T-helper 2 cell treated with Interferon-gamma antibody and Interleukin-4, amounts not matched to agents 5 μg/mL and 100 μg/mL, for 36 hours (primary cell): ENCODE data around the gene CCNB2.
A peak's percentile ranks its signal among the peaks of the same experiment; 100 is the strongest.

ENCODE experiments used
- DNase-seq: peaks from one replicate; pipeline ENCODE4 v3.0.0; 2021; ENCODE audit warnings: low spot score
- H3K27ac Mint-ChIP-seq: one replicate; pipeline ENCODE4 v1.8.0; 2021; ENCODE audit warnings: mild to moderate bottlenecking, mixed read lengths
- H3K27me3 Mint-ChIP-seq: one replicate; pipeline ENCODE4 v1.8.0; 2021; ENCODE audit warnings: low read depth, mixed read lengths
- H3K36me3 Mint-ChIP-seq: one replicate; pipeline ENCODE4 v1.8.0; 2021; ENCODE audit warnings: low read depth, mixed read lengths
- H3K4me1 Mint-ChIP-seq: one replicate; pipeline ENCODE4 v1.8.0; 2021; ENCODE audit warnings: low read depth, mixed read lengths
- H3K4me3 Mint-ChIP-seq: one replicate; pipeline ENCODE4 v1.8.0; 2022; ENCODE audit warnings: mild to moderate bottlenecking, moderate library complexity, mixed read lengths
- H3K9me3 Mint-ChIP-seq: one replicate; pipeline ENCODE4 v1.8.0; 2021; ENCODE audit warnings: mixed read lengths

The CCNB2 gene

DNA sequence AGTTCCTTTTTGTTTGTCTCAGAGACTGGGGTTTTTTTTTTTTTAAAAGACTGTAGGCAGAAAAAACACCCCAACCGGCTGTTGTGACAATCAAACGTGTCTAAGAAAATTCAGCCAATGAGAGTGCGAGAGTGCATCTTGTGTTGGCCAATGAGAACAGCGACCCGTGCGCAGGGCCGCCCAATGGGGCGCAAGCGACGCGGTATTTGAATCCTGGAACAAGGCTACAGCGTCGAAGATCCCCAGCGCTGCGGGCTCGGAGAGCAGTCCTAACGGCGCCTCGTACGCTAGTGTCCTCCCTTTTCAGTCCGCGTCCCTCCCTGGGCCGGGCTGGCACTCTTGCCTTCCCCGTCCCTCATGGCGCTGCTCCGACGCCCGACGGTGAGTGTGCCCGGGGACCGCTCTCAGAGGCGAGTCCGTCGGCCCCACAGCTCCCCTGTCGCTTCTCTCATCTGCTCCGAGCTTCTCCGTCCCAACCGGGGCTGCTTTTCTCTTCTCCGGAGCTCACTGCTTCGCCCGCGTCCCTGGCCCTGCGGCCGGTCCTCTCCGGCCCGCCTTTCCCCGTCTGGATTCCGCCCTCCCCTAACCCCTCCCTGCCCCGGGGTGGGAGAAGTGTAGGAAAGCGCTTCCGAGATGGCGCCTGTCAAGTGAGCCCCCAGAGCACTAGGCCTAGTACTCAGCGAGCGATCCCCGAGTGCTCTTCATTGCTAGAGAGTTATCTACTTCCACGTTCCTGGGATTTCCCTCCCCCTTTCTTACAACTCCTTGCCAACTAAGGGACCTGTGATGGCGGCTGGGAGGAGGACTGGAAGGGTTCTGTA, at the start of gene CCNB2:
Gene CCNB2, plus strand, starts transcription at position 235 of the 821 bp plus-strand sequence. Its CDS starts 123 bp downstream, at position 358.
- H3K4me3 Mint-ChIP-seq = peak within 1 kb of the TSS; percentile 92
- H3K4me1 Mint-ChIP-seq = peaks cover 31% of the 10 kb centered on the region
- H3K9me3 Mint-ChIP-seq = no peaks in the 10 kb centered on the region
- peak; percentile 85 for DNase-seq
- peak within 1 kb of the TSS; percentile 100 for H3K27ac Mint-ChIP-seq
- no peaks in the 10 kb centered on the region for H3K27me3 Mint-ChIP-seq
- H3K36me3 Mint-ChIP-seq = peaks cover 39% of the 10 kb centered on the region

DNA sequence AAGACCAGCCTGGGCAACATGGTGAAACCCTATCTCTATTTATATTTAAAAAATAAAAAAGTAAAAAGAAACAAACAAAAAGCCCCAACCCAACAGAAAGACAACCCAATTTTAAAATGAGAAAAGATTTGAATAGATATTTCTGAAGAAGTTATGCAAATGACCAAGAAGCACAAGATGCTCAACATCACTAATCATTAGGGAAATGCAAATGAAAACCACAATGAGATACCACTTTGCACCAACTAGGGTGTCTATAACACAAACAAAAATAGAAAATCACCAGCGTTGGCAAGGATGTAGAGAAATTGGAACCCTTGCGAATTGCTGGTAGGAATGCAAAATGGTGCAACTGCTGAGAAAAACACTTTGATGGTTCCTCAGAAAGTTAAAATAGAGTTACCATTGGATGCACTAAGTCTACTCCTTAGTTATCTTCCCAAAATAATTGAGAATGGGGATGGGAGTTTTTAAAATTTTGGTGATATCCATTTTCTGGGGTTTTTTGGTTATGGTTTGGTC, 45.8 kb upstream of the CCNB2 start:
- H3K4me3 Mint-ChIP-seq = no peak overlapping the region

DNA sequence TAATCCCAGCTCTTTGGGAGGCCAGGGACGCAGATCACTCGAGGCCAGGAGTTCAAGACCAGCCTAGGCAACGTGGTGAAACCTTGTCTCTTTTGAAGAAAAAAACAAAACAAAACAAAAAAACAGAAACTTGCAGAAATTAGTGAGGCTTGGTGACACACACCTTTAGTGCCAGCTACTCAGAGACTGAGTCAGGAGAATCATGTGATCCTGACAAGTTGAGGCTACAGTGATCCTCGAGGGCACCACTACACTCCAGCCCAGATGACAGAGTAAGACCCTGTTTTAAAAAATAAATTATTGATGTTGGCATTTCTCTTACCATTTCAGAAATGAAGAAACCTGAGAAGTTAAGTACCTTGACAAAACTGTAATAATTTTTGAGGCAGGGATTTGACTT, 44.6 kb upstream of the CCNB2 start:
- Mint-ChIP-seq H3K27me3 (no peaks in the 10 kb centered on the region), H3K9me3 (no peaks in the 10 kb centered on the region), H3K4me3 (no peak overlapping the region), H3K36me3 (peaks cover 50% of the 10 kb centered on the region), H3K27ac (no peak overlapping the region), H3K4me1 (peaks cover 9% of the 10 kb centered on the region)
- no peak for DNase-seq

More for the DNA sequence above, 45.8 kb upstream of the CCNB2 start:
- Mint-ChIP-seq H3K27me3 (no peaks in the 10 kb centered on the region), H3K4me1 (peaks cover 11% of the 10 kb centered on the region), H3K27ac (no peak overlapping the region), H3K36me3 (peaks cover 47% of the 10 kb centered on the region), H3K9me3 (no peaks in the 10 kb centered on the region)
- no peak for DNase-seq

DNA sequence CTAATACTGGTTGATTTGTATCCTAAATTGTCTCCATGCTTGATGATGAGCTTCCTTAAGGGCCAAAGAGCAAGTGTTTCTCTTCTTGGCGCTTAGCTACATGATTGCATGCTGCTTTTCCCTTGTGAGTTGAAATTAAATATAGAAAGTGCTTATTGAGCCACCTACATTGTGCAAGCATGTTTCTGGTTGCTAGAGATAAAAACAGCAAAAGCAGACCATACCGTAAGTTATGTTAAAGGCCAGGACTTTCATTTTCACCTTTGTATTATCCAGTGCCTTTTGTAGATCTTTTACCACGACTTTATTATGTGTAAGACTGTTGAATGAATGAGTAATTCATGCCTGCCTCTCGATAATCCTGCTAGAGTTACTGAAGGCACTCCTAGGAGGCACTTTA, 41.9 kb upstream of the CCNB2 start:
- DNase-seq = no peak
- no peaks in the 10 kb centered on the region for H3K27me3 Mint-ChIP-seq
- peaks cover 6% of the 10 kb centered on the region for H3K4me1 Mint-ChIP-seq
- peaks cover 59% of the 10 kb centered on the region for H3K36me3 Mint-ChIP-seq
- H3K4me3 Mint-ChIP-seq = no peak overlapping the region
- no peaks in the 10 kb centered on the region for H3K9me3 Mint-ChIP-seq
- H3K27ac Mint-ChIP-seq = peak overlapping the region; percentile 22

DNA sequence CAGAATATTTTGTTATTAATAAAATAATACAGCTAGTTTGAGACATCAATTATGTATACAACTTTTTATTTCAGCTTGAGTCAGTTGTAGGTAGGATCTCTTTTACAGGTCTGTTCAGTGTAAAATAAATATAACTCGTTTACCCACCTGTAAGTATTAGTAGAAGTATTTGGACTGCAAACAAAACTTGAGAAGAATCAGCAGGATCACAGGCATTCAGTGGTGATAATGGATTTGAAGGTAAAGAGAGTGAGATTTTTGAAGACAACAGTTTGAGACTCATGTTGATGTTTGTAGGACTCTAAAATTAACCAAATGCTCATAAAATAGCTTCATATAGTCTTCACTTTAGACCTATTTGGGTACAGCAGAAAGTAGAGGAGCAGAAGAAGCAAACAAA, 35.5 kb upstream of the CCNB2 start:
- no peak for DNase-seq
- Mint-ChIP-seq H3K4me1 (peaks cover 7% of the 10 kb centered on the region), H3K36me3 (peaks cover 67% of the 10 kb centered on the region), H3K27me3 (no peaks in the 10 kb centered on the region), H3K4me3 (no peak overlapping the region), H3K9me3 (peaks cover 9% of the 10 kb centered on the region), H3K27ac (no peak overlapping the region)

DNA sequence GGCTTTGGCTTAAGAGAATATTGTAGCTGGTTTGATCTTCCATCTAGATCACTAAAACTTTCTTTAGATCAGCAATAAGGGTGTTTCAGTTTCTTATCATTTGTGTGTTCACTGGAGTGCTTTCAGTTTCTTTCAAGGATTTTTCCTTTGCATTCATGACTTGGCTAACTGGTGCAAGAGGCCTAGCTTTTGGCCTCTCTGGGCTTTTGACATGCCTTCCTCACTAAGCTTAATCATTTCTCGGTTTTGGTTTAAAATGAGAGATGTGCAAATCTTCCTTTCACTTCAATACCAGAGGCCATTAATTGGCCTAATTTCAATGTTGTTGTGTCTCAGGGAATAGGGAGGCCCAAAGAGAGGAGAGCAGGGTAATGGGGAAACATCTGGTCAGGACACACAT, 30.3 kb upstream of the CCNB2 start:
- Mint-ChIP-seq H3K4me3 (peak overlapping the region; percentile 20), H3K4me1 (peaks cover 16% of the 10 kb centered on the region), H3K9me3 (peaks cover 9% of the 10 kb centered on the region), H3K27ac (peak overlapping the region; percentile 72), H3K27me3 (no peaks in the 10 kb centered on the region), H3K36me3 (peaks cover 61% of the 10 kb centered on the region)
- peak; percentile 25 for DNase-seq

DNA sequence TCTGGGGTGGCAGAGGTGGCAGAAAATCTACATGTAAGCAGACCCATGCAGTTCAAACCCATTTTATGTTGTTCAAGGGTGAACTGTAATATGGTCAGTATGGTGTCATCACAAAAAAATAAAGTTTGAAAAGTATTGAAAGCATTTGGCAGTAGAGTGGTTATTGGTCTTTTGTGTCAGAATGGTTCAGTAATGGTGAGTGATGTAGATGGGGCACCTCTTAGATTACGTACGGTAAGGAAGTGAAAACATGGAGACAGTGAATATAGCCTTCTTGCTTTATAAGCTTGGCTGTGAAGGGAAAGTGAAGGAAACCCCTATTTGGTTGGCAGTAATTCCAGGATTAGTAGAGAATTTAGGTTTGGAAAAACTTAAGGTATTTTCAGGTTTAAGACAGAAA, 17.2 kb upstream of the CCNB2 start:
- Mint-ChIP-seq H3K4me3 (no peak overlapping the region), H3K27ac (no peak overlapping the region), H3K27me3 (no peaks in the 10 kb centered on the region), H3K36me3 (peaks cover 35% of the 10 kb centered on the region), H3K4me1 (no peaks in the 10 kb centered on the region), H3K9me3 (no peaks in the 10 kb centered on the region)
- no peak for DNase-seq

DNA sequence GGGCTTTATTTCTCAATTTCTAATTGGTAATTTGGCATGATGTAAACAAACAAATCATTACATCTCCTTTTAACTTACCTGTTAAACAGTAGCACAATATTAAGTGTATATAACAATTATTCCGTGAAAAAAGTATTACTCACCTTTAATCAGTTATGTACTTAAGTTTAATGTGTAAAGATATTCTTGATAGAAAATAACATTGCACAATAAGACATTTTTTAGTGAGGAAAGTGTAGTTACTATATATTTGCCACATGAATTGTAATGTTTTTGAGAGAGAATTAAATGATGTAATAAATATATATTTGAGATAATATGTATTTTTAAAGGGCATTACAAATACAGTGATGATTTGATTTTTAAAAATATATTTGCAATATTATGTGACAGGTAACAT, 10.9 kb upstream of the CCNB2 start:
- Mint-ChIP-seq H3K27ac (no peak overlapping the region), H3K9me3 (no peaks in the 10 kb centered on the region), H3K4me1 (peaks cover 3% of the 10 kb centered on the region), H3K27me3 (no peaks in the 10 kb centered on the region), H3K4me3 (no peak overlapping the region), H3K36me3 (peaks cover 39% of the 10 kb centered on the region)
- DNase-seq = no peak

DNA sequence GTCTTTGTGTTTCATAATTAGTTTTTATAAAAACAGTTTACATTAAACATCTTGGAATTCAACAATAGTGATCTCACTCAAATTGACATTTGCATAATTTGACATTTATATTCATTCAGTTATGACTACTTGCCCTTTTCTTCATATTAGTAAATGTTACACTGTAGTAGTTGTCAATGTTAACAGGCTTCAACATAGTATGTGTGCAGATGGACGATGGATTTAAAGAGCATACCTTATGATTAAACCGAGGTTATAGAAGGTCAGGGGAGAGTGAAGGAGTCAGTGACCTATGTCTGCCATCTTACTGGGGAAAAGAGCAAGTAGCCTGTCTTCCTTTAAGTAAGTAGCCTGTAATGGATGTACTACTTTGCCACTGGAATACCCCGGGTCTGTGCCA, 8.5 kb upstream of the CCNB2 start:
- H3K27ac Mint-ChIP-seq = no peak overlapping the region
- DNase-seq = no peak
- peaks cover 40% of the 10 kb centered on the region for H3K36me3 Mint-ChIP-seq
- no peaks in the 10 kb centered on the region for H3K9me3 Mint-ChIP-seq
- H3K4me3 Mint-ChIP-seq = no peak overlapping the region
- peaks cover 10% of the 10 kb centered on the region for H3K4me1 Mint-ChIP-seq
- H3K27me3 Mint-ChIP-seq = no peaks in the 10 kb centered on the region

DNA sequence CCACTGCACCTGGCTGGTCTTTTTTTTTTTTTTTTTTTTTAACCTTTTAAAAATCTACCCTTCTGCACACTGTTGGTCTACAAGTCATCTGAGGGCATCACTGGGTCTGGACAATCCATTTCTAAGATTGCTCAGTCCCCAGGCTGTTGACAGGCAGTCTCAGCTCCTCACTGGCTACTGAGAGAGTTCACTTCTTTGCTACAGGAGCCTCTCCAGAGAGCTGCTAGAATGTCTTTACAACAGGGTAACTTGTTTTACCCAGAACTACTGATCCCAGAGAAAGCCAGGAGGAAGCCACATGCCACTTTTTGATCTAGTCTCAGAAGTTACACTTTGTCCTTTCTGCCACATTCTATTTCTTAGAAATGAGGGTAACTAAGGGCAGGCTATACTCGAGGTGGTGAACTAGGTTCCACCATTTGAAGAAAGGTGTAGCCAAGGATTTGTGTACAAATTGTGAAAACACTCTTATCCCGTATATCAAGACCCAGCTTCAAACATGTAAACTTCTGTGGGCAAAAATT, 5.7 kb upstream of the CCNB2 start:
- Mint-ChIP-seq H3K9me3 (no peaks in the 10 kb centered on the region), H3K36me3 (peaks cover 26% of the 10 kb centered on the region), H3K27me3 (no peaks in the 10 kb centered on the region), H3K27ac (peak overlapping the region; percentile 71), H3K4me3 (peak overlapping the region; percentile 54), H3K4me1 (peaks cover 13% of the 10 kb centered on the region)
- no peak for DNase-seq

DNA sequence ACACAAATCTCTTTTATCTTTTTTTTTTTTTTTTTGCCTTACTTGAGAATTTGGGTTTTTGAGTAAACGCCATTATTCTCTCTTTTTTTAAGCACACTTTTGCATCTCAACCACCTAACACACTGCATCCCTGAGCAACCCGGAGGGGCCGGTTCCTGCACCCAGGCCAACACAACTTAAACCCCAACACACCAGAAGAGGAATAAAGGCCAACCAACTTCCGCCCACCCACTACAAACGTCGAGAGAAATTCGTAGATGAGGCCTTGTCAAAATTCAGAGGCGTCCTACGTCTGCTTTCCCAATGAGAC, 389 bp upstream of the CCNB2 start:
- DNase-seq = no peak
- H3K27ac Mint-ChIP-seq = peak overlapping the region; percentile 100
- H3K9me3 Mint-ChIP-seq = no peaks in the 10 kb centered on the region
- H3K27me3 Mint-ChIP-seq = no peaks in the 10 kb centered on the region
- H3K36me3 Mint-ChIP-seq = peaks cover 40% of the 10 kb centered on the region
- H3K4me1 Mint-ChIP-seq = peaks cover 34% of the 10 kb centered on the region
- H3K4me3 Mint-ChIP-seq = peak overlapping the region; percentile 92

DNA sequence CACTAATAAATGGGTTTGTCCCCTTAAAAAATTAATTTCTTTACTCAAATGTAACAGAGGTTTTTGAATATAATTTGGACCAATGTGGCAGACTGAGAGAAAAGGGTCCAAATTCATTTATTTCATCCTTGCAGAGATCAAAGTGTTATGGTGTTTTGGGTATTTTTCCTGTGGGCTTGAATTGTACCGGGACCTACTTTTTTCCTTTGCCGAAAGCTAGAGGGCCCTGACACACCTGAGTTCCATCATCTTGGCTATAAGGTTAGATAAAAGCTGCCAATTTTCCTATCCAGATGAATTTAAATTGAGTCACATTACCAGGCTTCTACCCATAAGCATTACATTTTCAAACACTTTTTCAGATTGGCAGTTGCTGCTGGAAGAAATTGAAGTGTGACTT, 908 bp downstream of the CCNB2 start:
- Mint-ChIP-seq H3K4me3 (peak overlapping the region; percentile 92), H3K9me3 (no peaks in the 10 kb centered on the region), H3K27ac (peak overlapping the region; percentile 100), H3K36me3 (peaks cover 44% of the 10 kb centered on the region), H3K4me1 (peaks cover 34% of the 10 kb centered on the region), H3K27me3 (no peaks in the 10 kb centered on the region)
- DNase-seq = no peak

DNA sequence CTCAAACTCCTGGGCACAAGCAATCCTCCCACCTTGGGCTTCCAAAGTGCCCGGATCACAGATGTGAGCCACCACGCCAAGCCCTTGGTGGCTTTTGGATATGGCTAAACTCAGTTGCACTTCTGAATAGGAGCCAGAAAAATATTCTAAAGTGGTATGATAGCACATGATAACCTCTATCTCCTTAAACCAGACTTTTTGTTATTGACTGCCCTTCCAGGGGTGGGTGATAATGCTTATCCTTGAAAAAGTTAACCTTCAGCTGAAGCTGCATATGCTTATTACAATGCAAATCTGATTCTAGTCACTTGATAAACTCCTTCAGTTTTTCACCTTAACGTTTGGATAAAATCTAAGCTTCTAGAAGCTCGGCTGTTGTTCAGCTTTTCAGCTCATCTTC, 6.3 kb downstream of the CCNB2 start:
- Mint-ChIP-seq H3K27me3 (no peaks in the 10 kb centered on the region), H3K36me3 (peaks cover 70% of the 10 kb centered on the region), H3K4me3 (no peak overlapping the region), H3K4me1 (peaks cover 22% of the 10 kb centered on the region), H3K9me3 (no peaks in the 10 kb centered on the region), H3K27ac (no peak overlapping the region)
- DNase-seq = no peak

DNA sequence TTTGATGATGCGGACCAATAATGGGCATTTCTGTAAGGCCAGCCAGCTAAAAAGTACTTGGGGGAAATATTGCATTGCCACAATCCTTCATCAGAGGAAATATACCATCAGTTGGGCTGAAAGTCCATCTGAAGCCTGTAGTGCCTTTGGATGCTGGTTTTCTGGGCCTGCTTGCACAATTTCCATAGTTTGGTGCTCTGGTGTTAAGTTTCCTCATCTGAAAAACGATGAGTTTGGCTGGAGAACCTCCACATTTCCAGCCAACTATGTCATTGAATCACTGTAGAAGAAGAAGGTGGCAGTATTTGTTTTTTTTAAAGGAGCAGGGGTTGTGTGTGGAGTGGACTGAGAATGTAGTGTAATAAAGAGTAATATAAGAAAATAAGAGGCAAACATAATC, 10.1 kb downstream of the CCNB2 start:
- Mint-ChIP-seq H3K4me3 (no peak overlapping the region), H3K36me3 (peaks cover 69% of the 10 kb centered on the region), H3K27me3 (no peaks in the 10 kb centered on the region), H3K27ac (no peak overlapping the region), H3K4me1 (peaks cover 4% of the 10 kb centered on the region), H3K9me3 (no peaks in the 10 kb centered on the region)
- no peak for DNase-seq
